Measurements from ENCODE around the gene CCZ1B.

- TF ChIP-seq CTCF (IDR thresholded peaks at IDR 0.05) (no peak), ZFX (IDR thresholded peaks at IDR 0.05; ENCODE audit: borderline replicate concordance) (no peak)
These were observed 5.1 kb upstream of the CCZ1B start for GRCh38 chr7:6831018-6831725.
